HG03060 (cell line): Measurements from ENCODE around the gene EP400.
"Not testable (repeated sequence)": the region's sequence is repeated elsewhere in the genome, so short reads cannot be mapped to it uniquely, and the experiment has no call there.

Experiments
- ATAC-seq: cut with Tn5 transposase; IDR thresholded peaks from one replicate; pipeline ENCODE4 v1.9.1; 2021; ENCODE audit warnings: low read depth, moderate number of reproducible peaks; ENCODE audit not compliant: unreplicated experiment

EP400 gene

DNA sequence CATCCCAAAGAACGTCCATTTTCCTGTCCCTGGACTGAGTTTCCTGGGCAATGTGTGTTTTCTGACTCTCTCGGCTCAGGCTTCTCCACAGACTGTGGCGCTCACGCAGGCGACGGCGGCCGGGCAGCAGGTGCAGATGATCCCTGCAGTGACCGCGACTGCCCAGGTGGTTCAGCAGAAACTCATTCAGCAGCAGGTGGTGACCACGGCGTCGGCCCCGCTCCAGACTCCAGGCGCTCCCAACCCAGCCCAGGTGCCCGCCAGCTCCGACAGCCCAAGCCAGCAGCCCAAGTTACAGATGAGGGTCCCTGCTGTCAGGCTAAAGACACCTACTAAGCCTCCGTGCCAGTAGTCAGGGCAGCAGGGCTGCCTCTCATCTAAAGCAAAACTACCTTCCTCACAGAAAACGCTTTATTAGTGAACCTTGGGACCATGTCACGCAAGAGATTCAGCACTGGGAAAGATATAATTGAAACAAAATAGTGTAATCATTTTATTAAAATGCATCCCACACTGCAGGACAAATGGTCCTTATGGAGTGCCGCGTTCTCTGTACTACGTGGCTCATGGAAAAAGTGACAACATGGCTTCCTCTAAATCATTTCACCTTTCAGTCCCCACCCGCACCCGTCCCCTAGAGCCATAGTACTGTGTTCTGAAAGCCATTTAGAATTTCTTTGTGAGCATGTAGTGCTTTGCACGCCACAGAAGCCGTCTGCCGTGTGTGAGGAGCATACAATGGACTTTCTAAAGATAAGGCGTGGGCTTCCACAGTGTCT, 127.8 kb downstream of the EP400 start:
- ATAC-seq, result no peak

DNA sequence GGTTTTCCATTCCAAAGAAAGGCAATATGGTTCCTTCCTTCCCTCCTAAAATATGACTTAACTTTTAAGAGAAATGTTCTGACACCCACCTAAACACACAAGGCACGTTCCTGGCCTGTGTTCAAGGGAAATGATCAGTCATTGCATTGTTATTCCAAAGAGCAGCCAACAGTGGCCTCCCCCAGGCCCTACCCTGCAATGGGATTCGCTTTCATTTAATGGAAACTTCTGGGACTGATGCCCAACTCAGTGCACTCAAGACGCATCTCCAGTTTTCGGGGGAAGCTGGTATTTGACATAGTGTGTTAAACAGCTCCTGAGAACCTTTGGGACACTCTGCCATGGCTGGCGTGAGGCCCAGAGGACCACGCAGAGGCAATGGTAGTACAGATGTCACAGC, 128.4 kb downstream of the EP400 start:
- ATAC-seq, result no peak

DNA sequence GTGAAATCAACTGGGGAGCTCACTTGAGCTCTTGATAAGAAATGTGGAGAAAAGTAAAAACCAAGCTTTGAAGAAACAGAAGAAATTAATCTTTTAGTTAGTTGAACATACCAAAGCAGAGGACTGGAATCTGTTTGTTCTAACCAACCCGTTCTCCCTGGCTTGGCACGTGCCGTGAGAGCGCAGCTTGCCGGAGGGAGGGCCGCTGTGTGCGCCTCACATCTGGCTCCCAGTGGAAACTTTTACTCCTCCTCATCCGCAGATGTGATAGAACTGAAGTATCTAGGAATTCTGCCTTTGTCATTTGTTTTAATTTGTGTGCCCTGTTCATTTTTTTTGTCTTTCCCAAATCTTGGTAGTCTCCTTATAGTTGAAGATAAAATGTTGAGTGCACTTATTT, 129.5 kb downstream of the EP400 start:
- no peak for ATAC-seq

DNA sequence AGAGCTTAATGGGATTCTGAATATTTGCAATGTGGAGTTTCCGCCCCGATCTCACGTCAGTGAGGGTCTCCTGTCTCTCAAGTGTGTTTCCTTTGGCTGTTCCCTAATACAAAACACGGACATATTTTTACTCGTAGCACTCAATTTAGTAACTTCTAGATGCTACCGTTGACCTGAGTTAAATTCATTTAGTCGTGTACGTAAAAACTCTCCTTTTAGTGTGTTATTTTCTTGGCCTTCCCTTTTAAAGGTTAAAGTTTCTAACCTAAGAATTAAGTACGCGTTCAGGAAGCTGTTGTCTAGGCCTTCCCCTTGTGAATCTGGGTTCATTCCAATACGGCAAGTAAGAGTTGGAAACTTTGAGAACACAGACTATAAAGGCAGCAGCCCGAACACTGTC, 130.0 kb downstream of the EP400 start:
- ATAC-seq, result no peak

DNA sequence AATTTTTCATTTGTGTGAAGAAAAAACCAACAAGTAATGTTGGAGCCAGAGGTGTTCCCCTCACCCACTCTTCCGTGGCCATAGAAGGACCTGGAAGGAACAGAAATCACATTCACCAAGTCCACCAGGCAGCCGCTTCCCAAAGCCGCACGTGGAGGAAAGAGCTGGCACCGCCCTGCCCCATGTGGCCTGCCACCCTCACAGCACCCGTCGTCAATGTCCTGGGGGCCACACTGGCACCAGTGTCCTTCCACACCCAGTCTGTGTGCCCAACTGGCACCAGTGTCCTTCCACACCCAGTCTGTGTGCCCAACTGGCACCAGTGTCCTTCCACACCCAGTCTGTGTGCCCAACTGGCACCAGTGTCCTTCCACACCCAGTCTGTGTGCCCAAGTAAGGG, 130.8 kb downstream of the EP400 start:
- not testable (repeated sequence) for ATAC-seq

DNA sequence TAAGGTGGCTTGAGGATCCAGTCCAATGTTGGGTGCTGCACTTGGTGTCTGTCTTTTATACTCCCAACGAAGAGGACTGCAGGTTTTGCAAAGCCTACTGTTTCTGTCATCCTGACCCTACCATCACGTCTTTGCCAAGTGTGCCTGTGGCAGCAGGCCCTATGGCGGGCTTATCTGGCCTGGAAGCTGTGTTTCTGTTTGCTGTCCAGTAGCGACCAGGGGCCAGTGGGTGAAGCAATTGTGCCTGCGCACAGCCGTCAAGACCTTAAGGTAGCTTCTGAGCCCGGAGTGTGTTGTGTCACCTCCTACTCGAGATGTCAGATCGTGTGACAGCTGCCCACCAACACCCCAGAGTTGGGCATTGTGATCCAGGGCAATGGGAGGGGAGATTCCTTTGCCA, 131.7 kb downstream of the EP400 start:
- no peak for ATAC-seq

DNA sequence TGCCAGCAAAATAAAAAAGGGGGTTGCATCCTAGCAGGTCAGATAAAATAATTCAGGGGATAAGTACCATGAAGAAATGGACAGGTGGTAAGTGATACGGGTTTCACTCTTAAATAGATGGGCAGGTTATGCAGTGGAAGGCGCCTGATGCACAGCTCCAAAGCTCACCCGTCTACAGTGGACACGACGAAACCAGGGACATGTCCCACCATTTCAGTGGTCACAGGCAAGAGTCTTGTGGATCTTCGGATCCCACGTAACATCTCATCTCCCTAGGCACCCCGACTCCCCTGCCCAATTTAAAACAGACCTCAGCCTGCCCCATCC, 133.8 kb downstream of the EP400 start:
- no peak for ATAC-seq

DNA sequence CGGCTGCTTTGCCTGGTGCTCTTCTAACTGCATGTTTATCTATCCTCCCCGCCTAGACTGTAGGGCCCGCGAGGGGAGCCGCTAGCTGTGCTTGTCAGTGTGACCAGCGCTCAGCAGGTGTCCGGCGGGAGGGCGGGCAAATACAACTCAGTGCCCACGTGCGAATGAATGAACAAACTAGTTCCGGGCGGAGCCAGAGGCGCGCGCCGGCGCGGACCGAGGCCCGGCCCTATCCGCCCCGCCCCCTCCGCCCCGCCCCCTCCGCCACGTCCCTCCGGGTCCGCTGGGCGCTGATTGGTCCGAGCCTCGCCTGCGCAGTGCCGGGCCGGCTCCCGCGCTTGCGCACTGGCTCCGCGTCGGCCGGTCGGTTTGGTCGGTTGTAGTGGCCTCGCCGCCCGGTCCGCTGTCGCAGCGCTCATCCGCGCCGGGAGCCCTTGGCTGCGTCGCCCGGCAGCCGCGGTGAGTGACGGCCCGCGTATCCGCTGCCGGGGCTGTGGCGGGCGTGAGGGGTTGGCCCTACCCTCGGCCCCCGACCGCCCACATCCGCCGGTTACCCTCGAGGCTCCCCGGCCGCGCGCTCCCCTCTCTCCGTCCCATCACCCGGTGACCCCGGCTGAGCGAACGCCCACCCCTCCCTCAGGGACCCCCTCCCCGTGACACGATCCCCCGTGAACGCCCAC, 134.3 kb downstream of the EP400 start:
- ATAC-seq, result peak; percentile 69

DNA sequence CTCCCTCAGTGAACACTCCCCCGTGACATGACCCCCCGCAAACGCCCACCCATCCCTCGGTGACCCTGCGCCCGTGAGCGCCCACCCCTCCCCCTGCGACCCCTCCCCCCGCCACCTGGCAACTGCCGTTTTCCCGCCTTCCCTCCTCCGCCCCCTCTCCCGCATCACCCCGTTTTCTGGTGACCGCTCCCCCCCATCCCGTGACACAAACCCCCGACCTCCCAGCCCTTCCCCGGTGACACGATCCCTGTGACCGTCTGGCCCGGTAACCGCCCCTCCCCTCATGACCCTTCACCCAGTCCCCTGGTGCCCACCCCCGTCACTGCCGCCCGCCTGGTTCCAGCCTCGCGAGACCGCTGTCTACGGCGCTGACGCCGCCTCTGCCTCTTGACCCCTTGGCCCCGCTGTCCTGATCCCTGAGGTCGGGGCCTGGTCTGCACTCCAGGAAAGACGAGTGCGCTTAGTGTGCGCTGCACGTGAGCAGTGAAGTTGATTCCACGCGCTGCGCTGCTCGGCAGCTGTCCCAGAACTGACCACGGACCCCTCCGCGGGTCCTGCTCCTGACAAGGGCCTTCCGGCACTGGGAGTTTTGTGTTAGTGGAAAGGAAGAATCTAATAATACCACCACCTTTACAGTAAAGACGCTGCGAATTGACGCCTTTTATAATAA, 135.0 kb downstream of the EP400 start:
- ATAC-seq, result no peak

DNA sequence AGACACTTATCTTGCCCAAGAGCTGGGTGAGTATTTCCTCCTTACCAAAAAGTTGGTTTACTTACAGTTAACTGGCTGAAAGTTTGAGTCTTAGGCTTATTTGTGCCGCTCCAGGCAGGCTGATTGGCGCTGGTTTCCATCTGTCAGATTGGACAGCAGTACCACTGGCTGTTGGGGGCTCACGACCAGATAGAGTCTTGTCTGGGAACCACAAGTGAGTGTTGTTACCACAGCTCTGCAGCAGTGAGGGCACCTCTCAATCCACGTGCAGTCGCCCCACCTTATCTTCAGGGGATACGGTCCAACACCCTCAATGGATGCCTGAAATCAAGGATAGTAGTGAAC, 135.5 kb downstream of the EP400 start:
- ATAC-seq, result no peak

DNA sequence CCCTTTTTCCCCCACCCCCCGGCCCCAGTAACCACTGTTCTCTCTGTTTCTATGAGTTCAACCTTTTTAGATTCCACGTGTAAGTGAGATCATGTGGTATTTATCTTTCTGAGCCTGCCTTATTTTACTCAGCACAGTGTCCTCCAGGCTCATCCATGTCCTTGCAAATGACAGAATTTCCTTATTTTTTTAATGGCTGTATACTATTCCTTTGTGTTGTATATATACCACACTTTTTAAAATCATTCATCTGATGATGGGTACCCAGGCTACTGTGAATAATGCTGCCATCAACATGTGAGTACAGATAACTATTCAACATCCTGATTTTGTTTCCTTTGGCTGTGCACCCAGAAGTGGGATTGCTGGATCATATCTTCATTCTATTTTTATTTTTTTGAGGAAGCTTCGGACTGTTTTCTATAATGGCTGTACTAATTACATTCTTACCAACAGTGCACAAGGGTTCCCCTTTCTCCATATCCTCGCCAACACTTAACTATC, 139.7 kb downstream of the EP400 start:
- no peak for ATAC-seq

DNA sequence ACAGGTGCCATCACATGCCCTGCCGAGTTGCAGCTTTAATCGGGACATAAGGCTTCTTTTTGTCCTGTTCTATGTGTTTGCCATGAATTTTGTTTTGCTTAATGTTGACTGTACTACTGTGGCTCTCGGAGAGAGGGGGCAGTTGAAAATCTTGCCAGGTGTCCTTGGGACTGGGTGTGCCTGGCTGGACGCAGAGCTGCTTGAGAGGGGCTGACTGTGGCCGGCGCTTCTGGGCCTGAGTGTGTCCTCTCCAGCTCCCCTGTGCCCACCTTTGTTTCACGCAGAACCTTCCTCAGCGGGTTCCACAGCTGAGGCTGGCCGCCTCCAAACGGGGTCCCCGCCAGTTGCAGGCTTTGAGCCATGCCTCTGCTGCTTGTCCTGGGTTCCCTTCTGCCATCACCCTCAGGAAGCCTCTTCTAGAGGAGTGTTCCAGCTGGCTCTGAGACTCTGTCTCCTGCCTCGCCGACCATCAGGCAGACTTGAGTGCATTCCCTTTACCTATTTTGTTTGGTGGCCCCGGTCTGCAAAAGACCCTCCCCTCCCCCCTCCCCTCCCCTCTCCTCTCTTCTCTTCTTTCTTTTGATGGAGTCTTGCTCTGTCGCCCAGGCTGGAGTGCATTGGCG, 144.6 kb downstream of the EP400 start:
- ATAC-seq, result no peak

DNA sequence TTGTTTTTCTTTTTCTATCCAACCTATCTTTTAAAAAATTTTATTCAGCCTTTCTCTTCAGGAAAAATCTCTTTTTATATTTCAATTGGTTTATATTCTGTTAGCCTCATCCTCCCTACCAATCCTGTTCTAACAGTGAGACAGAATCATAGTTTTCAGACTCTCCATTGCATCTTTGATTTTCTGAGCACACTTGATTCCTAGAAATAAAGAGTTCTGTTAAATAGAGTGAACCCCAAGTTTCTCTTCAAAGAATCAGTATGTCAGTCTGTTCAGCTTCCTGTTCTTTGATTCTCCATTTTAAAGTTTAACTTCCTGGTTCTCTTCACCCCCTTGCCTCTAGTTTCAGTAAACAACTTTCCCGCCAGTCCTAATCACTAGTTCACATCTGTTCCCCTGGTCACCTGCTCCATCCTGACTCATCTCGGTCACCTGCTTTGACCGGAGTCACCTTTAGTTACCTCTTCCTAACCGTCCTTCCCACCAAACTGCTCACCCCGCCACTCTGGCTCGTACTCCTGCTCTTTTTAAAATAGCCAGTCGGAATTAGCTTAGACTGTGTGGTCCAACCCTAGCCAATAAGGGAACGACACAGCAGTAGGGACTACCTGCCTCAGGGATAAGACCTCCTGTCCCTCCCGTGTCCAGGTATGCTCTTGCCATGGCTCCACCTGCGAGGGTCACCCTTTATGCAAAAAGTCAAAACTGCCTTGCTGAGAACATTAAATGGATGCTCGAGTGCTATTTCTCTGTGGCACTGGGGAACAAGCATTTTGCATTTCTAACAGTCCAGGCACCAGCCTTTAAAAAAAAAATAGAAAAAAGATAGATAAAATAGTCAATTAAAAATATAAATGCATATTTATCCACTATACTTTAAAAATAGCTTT, 146.0 kb downstream of the EP400 start:
- no peak for ATAC-seq

DNA sequence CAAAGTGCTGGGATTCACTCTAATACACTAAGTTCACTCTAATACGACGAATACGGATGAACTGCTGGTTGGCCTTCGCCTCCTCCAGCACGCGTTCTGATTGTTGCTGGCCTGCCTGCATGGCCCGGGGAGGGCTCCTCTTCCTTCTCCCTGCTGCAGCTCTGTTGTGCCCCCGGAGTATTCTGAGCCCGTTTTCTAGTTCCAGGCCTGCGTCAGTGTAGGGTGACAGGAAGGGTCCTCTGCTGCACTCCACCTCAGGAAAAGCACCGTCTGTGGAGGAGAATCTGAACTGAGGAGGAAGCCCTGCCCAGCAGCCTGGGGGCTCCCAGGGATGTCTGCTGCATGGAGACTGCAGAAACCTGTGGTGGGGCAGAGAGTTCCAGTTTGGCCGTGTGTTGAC, 150.0 kb downstream of the EP400 start:
- no peak for ATAC-seq

DNA sequence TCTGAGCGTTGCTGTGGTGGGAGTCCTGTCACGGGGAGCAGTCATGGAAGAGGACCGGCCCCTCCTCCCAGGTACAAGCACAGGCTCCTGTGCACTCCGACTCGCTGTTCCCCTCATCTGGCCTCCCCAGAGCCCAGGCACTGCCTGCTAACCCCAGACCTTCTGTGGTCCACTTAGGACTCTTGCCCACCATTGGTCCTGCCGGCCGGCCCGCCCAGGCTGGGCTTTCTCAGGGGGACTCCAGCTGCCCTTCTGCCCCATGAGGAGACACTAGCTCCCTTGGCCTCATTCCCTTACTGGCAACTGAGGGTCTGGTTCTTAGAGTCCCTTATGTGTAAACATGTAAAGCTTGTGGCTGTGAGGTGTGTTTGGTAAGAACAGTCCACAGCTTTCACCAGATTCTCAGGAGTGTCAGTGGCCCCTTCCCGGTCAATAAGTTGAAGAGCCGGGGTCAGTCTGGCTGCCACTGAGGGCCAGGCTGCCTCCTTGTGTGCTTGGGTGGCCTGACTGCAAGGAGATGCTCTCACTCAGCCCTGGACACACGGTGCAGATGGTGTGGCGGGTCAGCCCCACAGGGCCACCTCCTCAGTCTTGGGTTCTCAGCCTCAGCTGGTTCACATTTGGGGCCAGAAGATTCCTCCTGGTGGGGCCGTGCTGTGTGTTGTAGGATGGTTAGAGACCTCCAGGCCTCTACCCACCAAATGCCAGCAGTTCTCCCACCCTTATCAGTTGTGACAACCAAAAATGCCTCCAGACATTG, 150.7 kb downstream of the EP400 start:
- no peak for ATAC-seq

DNA sequence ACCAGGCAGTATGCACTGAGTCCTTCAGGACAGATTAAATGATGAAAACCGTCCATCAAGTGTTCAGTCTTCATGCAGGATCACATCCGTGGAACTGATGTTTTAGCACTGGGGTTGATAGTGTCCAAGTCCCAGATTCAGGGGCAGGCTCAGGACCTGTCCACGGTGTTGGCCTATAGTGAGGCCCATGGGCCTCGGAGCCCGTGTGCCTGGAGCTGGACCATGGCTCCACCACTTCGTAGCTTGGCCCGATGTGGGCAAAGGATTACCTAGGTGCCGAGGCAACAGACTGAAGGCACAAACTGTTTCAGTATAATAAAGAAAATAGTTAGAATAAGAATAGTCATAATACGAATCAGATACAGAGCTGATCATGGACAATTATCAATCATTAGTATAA, 152.6 kb downstream of the EP400 start:
- no peak for ATAC-seq

DNA sequence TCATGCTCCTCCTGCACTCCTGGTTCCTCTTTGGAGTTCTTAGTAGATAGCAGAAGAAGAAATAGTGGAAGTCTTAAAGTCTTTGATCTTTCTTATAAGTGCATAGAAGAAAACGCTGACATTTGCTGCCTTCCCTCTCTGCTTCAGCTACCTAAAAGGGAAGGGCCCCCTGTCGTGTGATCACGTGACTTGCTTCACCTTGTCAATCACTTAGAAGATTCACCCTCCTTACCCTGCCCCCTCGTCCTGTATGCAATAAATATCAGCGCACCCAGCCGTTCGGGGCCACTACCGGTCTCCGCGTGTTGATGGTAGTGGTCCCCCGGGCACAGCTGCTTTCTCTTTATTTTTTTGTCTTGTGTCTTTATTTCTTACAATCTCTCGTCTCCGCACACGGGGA, 153.3 kb downstream of the EP400 start:
- not testable (repeated sequence) for ATAC-seq

DNA sequence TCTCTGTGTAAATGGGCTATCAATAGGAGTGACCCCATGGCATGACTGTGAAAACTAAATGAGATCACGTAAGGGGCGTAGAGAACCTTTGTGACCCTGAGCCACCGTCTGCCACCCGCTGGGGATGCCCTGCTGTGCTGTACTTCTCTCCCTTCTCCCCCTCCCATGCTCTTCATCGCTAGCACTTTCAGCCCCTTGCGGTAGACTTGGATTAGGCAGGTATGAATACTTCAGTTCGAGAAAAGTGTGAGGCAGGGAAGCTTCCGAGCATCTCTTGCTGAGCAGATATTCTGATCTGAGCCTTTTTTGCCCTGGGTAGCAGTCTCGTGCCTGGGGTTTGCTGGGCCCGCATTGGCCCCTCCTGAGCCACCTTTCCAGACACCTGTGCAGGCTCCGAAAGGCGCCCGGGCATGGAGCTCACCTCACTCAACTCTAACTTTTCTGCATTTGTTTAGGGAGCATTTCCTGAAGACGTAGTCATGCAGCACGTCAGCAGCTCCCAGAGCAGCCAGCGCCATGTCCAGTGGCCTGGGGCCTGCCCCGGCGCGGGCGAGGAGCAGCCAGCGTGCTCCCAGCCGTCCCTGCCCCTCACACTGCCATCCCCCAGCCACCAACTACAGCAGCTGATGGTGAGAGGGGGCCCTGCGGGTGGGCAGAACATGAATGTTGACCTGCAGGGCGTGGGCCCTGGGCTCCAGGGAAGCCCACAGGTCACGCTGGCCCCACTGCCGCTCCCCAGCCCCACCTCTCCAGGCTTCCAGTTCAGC, 154.0 kb downstream of the EP400 start:
- ATAC-seq, result no peak

DNA sequence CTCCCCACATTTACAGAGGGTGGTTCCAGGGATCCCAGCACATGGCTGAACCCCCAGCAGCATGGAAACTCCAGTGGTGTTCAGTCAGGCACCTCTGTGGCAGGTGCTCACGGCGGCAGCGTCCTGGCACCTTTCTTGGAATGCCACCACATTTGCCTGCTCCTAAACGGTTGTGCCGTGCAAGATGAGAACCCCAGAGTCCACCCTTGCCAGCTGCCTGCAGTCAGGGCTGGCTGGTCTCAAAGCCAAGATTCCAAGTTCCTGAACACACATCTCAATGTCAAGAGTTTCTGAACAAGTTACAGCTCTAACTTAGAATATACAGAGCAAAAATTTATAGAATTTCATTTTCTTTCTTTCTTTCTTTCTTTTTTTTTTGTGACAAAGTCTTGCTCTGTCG, 155.7 kb downstream of the EP400 start:
- ATAC-seq, result no peak
